GM20431 (cell line): ENCODE data around the gene RAB4A.

Experiments
- in situ Hi-C: fragments of 300-500 bp; cut with MseI, MboI; formaldehyde crosslinking; loops from one replicate; pipeline ENCODE4 v1.15.0; 2020; ENCODE audit warnings: low sequenced_read_pairs; ENCODE audit not compliant: unreplicated experiment

The RAB4A gene, protein sequence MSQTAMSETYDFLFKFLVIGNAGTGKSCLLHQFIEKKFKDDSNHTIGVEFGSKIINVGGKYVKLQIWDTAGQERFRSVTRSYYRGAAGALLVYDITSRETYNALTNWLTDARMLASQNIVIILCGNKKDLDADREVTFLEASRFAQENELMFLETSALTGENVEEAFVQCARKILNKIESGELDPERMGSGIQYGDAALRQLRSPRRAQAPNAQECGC

DNA sequence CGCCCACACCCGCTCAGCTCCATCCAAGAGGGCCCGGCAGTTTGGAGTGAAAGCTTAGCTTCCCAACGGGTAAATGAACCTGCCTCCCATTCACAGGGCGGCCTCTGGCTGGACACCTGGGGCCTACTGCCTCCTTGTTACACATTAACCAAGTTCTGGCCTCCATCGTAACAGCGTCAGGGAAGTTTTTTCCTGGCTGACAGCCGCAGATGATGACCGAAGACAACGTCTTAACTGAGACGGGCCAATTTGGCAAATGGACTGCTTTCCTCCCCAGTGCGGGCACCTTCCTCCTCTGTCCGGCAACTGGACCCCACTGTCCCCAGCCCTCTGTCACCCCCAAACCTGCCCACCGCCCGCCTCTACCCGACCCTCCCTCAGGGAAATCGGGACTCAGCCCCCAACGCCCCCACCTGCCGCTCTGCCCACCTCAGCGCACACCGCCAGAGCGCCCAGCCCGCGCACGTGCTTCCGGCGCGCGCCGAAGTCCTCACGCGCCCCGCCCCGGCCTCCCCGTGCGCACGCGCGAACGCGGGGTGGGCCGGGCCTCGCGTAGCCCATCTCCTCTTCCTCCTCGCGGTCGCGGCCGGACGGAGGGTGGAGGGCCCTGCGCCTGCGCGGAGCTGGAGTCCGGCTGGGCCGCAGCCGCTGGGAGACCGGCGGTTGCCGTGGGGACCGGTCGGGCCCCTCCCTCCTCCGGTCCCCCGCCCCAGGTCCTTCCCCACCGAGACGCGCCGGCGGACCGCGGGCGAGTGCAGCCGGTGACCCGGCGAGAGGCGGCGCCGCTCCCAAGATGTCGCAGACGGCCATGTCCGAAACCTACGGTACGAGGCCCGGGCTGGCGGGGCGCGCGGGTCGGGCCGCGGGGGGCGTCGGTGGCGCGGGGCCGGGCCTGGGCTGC lies at the start of gene RAB4A:
Gene RAB4A, plus strand, starts transcription at position 565 of the 901 bp plus-strand sequence. Its CDS starts 229 bp downstream, at position 794.
- in situ Hi-C loops: loop anchor here (25.0 kb wide), 1 partner anchor 217 kb away; no protein-coding TSS in a partner anchor

DNA sequence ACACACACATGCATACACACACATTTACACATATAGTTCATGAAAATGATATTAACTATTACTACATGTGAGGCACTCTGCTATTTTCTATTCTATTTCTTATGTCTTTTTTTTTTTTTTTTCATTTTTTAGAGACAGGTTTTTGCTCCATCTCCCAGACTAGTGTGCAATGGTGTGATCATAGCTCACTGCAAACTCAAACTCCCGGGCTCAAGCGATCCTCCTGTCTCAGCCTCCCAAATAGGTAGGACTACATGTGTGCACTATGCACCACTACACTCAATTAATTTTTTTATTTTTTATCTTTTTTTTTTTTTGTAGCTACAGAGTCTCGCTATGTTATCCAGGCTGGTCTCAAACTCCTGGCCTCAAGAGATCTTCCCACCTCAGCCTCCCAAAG lies 48.8 kb upstream of the RAB4A start:
- in situ Hi-C loops: no loop called here

DNA sequence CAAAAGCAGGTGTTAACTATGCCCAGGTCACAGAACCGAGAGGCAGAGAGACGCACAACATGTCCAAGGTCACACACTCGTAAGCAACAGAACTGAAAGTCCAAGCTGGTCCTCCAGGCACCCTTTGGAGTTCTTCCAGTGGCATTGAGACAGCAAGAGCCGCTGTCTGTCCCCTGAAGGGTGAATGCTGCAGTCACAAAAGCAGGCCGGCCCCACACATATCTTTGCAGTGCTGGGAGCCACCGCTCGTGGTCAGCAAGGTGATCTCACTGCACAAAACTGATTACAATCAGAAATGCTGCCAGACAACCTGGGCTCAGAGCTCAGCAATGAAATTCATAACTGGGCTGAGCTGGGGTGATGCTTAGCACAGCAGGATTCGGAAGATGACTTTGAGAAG lies 47.4 kb upstream of the RAB4A start:
- in situ Hi-C loops: no loop called here

DNA sequence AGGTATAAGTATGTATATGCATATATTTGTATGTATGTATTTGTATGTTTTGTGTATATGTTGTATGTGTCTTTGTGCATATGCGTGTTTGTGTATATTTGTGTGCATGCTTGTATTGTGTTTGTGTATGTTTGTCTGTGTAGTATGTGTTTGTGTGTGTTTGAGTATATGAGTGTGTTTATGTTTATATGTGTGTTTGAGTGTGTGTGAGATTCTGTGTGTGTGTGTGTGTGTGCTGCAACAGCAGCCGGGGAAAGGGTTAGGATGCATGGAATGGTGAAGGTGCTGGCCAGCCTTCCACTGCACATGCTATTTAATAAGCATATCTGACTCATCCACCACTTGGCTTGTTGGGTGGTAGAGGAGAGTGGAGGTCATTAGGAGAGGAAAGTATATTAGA lies 46.6 kb upstream of the RAB4A start:
- in situ Hi-C loops: no loop called here

DNA sequence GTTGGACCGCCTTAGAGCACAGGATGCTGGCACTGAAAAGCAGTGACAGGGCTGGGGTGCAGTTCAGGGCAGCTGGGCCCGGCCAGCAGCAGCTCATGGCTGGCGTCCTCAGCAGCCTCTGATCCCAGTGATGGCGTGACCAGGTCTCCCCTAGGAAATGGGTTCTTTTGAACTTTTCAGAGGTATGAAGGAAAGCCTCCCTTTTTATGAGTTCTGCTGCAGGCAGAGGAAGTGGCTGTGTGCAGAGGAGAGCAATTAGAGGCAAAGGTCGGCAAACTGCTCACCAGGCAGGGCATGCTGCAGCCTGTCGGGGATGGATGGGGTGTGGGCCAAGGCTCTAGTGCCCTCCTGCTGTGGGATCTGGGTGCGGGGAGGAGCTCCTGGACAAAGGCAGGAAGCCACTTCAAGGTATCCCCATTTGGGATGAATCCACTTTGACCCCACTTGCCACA lies 45.6 kb upstream of the RAB4A start:
- in situ Hi-C loops: no loop called here

DNA sequence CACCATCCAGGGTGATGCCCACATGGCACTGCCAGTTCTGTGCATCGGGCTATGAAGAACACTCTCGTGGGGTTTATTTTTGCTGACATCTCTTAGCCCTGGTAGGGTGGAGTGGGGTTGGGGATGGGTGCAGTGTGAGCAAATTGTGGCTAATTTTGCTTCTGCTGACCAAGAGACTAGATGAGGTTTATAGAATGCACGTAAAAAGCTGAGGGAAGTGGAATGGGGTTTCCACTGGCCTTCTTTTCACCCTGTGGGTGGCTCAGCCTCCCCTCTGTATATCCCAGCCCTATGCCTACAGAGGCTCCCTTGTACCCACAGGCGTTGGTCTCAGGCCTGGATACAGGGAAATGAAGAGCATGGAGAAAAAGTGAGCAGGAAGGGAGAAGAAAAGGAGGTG lies 44.1 kb upstream of the RAB4A start:
- in situ Hi-C loops: no loop called here

DNA sequence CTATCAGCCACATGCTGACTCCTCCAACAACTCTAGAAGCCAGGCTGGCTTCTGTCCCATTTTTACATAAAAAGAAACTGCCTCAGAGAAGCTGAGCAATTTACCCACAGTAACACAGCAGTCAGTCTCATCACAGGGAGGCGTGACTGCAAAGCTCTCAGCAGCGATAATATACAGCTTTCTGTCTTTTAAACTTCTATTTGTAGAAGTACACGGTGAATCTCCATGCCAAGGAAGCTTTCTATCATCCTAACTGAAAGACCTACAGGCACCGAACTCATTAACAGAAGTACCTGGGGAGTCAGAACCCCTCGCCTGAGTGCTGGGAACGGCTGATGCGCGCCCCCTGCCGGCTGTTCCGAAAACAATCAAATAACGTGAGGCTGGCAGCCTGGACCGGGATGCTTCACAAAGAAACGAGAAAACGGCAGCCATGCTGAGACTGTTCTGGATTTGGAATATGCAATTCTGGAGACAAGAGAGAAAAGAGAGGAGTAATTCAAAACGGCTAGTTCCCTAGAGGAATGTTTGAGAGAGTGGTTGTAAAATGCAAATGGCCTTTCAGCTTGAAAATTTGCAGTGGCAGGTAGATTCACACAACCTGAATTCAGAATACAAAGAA lies 43.5 kb upstream of the RAB4A start:
- in situ Hi-C loops: no loop called here

DNA sequence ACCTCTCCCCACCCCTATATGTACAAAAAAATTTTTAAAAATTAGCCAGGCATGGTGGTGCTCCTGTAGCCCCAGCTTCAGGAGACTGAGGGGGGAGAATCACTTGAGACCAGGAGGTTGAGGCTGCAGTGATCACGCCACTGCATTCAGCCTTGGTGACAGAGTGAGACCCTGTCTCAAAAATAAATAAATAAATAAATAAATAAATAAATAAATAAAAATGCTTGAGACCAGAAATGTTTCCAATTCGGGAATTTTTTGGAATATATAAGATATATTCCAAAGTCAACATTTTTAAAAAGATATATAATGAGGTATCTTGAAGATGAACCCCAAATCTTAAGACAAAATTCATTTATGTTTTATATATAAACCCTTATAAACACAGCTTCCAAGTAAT lies 42.4 kb upstream of the RAB4A start:
- in situ Hi-C loops: no loop called here

DNA sequence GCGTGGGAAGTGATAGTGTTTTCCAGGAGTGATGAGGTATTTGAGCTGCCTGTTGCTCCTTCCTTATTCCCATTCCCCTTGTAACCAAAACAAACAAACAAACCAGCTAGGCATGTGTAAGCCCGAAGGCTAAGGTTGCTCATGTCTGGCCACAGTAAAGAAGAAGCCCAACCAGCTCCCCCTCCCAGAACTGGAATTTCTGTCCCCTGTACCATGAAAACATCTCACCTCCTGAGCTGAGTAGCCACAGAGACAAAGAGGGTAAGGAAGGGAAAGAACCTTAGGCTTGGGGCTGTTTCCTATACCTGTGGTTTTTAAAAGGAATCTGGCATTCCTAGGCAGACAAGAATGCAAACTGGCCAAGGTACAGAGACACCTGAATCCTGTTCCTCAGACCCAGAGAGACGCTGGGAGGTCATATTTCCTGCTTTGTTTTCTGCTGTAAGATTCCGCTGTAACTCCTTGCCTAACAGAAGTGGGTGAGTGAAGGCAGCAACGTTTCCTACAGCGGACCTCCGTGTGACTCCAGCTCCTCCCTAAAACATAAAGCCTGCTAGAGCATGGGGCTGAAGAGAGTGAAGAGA lies 41.7 kb upstream of the RAB4A start:
- in situ Hi-C loops: no loop called here

DNA sequence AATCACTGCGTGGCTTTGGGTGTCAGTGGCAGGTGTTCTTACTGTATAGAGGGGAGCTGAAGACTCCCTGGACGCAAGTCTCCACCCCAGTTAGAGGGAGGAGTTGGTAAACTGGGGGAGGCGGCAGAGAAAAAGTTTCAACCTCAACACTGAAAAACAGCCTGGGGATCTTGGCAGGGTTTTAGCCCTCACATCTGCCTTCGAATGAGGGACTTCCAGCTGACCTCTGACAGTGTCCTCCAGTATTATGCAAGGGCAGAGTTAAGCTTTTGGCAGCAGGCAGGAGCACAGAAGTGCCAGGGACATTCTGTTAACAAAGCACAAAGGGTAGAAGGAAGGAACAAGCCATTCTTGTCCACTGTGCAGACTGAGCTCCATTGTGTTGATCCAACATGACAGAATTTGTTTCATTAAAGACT lies 41.2 kb upstream of the RAB4A start:
- in situ Hi-C loops: no loop called here

DNA sequence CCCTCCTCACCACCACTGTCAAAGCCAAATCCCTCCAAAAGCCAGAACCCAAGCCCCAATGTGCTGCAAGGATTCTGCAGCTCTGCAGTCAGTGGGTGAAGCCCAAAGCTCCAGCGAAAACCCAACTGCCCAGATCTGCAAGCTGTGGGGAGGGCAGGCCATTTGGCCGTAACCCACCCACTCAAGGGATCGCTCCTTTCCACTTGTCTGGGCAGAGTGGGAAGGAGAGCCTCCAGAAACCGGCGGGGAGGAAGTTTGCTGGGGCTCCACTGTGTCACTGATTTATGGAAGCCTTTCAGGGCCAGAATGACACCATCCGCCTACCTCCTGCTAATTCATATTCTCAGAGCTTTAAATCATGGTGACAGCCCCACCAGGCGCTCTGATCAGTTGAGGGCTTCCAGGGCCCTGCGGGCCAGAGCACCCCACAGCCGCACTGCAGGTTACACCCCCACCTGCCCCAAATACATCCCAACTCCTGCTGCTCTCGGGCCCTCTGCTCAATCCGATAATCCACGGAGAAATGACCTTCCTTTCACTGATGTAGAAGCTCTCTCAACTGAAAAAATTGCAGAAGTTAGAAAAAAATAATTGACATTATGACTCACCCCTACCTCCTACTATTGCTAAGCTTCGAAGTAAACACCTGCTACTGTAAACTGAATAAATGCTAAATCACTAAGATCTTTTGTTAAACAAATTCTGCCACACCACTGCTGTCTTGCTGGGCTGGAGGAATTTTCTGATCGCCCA lies 40.6 kb upstream of the RAB4A start:
- in situ Hi-C loops: no loop called here

DNA sequence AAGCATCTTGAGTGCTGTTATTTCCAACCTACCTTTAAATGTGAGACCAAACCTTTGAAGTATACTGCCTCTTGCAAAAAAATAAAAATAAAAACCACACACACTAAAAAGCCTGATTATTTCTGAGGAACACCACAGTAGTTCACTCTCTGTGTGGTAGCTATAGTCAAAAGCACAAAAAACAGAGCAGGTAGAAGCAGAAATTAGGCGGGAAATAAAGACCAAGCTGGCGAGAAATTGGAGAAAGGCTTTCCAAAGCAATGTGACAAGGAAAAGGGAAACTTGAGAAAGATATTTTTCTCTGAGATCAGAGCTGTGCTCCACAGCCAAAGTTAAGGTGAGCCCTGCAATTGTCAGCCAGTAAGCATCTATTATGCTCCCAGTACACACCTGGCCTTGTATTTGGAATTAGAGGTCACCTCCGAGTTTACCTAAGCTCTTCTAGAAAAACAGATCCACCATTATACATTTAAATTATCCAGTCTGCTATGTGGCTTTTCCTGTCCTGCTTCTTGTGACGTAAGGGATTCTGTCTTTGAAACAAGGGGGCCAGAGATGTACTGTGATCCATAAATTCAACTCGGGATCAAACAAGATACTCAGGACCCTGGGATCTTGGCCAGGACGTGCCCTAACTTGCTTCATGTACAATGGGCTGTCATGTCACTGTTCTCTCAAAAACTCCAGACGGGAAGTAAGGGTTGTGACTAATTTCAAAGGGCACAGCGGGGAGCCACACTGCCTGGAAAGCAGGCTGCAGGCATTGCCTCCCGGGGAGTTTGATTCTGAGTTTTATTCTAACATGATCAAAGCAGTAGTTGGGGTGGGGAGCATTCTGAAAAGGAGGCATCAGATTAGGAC lies 39.8 kb upstream of the RAB4A start:
- in situ Hi-C loops: no loop called here

DNA sequence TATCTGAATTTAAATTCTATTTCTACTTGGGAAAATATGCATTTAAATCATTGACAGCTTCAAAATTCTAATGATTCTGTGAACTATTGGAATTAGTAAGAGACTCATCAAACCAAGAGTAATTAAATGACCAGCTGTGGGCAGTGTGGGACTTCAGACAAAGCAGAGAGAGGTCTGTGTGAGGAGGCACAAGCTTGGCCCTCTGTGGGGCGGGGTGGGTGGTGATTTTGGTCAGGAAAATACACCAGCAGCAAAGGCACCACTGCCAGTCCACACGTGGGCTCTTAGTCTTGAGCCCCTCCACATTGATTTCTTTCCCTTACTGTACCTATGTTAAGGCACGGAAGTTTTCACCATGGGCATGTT lies 39.2 kb upstream of the RAB4A start:
- in situ Hi-C loops: no loop called here

DNA sequence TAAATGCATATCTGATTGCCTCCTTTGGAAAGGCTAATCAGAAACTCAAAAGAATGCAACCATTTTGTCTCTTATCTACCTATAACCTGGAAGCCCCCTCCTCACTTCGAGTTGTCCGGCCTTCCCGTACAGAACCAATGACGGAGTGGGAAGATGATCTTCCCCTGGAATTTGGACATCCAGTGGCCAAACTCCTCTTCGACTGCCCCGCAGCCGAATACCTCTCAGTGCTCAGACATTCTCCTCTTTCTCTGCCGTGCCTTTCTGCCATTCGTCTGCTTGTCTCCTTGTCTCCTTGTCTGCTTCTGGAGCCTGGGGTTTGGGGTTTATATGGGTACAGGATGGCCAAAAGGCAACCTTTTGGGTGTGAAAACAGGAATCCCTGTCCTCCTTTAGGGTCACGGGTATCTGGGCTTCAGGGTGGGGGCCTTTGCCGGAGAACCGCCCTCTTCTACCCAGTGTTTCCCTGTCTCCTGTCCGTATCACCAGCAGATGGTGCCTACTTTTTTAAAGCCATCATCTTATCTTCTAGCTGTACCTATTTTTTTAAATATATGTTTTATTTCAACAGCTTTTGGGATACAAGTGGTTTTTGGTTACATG lies 35.9 kb upstream of the RAB4A start:
- in situ Hi-C loops: no loop called here

DNA sequence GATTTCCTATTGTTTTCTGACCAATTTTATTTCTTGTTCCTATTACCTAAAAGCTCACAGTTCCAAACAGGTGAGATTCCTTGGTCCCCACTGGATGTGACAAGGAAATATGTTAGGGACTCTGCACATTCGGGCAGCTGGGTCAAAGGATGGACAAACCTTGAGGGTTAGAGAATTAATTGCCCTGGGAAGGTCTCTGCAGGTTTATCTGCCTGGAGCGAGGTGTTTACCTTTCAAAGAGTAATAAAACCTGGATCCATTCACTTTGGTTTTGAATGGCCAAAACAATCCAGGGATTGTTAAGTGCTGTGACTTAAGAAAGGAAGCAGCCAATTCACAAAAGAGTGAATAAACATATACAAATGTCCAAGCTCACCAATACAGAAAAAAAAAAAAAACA lies 33.6 kb upstream of the RAB4A start:
- in situ Hi-C loops: no loop called here

DNA sequence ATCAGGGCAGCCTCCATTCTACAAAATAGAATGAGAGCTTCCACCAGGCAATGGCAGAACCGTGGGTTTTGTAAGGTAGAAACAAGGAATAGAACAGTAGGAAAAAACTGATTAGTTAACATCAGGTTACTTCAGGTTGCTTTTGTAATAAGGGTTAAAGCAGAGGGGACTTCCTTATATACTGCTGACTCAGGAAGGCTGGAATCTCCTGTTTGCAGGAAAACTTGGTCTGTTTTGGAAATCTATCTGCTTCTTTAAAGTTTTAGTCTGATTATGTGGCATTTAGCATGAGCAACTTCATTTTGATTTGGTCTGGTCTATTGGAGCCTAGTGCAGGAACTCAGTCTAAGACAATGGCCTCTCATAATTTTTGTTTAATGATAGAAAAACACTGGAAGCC lies 32.7 kb upstream of the RAB4A start:
- in situ Hi-C loops: no loop called here

DNA sequence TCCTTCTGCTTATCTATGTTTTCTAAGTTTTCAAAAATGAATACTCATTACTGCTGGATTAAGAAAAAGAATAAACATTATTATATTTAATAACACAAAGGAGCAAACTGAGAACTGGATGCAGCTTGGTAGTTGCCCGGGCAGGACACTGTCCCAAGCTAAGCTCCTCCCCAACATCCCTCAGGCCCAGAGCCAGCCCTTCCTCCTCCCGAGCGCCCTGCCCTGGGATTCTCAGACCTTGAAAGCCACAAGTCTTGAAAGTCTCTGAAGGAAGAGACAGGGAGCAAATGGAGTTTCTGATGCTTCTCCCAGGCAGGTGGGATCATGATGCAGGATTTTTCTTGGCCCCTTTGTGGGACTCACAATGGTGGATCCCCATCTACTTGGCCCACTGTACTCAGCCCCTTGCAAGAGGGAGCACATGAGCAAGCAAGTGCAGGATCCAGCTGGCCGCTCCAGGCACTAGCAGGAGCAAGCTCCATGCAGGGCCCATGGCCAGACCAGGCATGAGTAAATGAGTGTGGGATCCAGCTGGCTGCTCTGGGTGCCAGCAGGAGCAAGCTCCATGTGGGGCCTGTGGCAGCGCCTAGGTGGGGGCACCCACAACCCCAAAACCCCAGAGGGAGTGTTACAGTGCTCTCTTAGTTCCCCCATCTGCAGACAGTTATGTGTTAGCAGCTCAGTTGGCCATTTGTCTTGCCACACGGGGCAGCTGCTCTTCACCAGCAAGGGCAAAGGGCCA lies 32.1 kb upstream of the RAB4A start:
- in situ Hi-C loops: no loop called here

DNA sequence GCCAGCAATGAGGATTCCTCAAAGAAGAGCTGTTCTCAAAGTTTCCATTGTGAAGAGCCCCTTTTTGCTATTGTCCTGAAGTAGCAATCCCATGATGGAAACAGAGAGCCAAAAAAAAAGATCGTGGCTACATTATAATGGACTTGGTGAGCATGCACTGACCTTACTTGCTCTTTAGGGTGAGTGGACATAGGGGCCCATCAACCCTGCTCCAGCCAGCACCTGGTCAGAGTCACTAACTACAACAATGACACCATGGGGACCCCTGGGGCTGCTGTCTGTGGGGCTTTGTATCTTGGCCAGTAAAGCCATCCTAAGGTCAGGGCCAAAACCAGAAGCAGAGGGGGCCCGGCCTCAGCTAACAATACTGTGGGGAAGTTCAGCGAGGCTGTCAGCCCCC lies 30.4 kb upstream of the RAB4A start:
- in situ Hi-C loops: no loop called here
